DMS153 treated with DMSO at 0.1 percent for 48 hours (cell line): ENCODE measurements around the gene TSPEAR.
"Not testable (repeated sequence)": the region's sequence is repeated elsewhere in the genome, so short reads cannot be mapped to it uniquely, and the experiment has no call there.

Experiments
- DNase-seq: peaks from one replicate; lab custom pipeline; 2025; ENCODE audit not compliant: unreplicated experiment; lab: John Stamatoyannopoulos, UW

The TSPEAR gene

DNA sequence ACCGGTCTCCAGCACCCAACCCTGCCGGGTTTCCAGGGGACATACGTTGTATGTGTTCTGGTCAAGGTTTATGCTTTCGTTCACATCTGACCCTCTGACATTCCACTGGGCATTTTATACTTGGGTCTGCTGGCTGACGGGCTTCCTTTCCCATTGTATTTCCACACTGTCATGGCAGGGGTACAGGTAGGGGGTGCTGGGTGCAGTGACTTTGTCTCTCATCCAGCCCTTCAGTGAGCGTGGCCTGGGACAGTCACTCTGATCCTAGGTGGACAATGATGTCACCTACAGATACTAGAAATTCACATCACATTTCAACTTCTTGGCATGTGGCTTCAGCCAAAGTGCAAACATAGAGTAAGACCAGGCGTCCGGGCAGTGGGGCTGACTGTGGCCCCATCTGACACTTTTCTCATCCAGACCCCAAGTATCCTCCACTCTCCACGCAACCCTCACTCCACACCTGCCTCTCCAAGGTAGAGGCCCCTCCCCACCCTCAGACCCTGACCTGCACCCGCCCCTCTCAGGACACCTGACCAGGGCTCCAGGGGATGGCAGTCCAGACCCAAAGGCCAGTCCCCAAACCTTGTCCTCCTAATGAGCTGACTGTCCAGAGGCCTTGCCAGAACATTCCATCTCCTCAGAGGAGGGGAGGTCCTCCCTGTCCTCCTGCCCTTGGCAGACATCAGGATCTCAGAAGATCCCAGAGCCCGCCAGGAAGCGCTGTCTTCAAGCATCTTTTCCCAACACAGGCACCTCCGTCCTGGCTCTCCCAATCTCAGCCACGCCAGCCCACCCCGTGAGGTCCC, 75.0 kb downstream of the TSPEAR start:
- no peak for DNase-seq

GRCh38 chr21:44632067-44632466, 79.3 kb downstream of the TSPEAR start:
- DNase-seq = no peak

- DNase-seq = no peak
Measured at GRCh38 chr21:44630440-44630839, 80.9 kb downstream of the TSPEAR start.

- DNase-seq = no peak
Measured at GRCh38 chr21:44628707-44629391, 82.5 kb downstream of the TSPEAR start.

GRCh38 chr21:44627831-44628233, 83.5 kb downstream of the TSPEAR start:
- DNase-seq = not testable (repeated sequence)

GRCh38 chr21:44627181-44627822, 84.1 kb downstream of the TSPEAR start:
- not testable (repeated sequence) for DNase-seq

GRCh38 chr21:44626673-44627143, 84.7 kb downstream of the TSPEAR start, which contains the start of gene KRTAP10-9:
KRTAP10-9 (plus strand) TSS chr21:44627093; CDS start chr21:44627172, 79 bp downstream.
- DNase-seq = no peak

DNA sequence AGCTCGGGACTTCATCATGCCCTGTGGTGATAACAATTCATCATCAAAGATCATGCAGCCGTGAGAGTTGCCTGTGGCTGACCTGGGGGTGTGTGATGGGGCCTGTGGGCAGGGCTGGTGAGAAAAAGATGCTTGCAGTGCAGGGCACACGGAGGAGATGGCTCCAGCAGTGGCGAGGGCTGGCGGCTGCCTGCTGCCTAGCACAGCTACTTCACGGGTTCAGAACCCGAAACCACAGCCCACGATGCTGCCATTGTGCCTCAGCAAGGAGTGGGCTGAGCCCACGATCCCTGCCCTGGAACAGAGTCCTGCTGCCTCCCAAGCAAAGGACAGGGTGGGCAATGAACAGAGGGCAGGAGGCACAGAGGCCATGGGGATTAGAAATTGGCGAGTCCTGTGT, 85.1 kb downstream of the TSPEAR start:
- DNase-seq = no peak

- DNase-seq = no peak
Measured at GRCh38 chr21:44625756-44626155, 85.6 kb downstream of the TSPEAR start.

- no peak for DNase-seq
Measured at GRCh38 chr21:44623575-44623974, 87.8 kb downstream of the TSPEAR start.

- DNase-seq = no peak
Measured at GRCh38 chr21:44619886-44620285, 91.5 kb downstream of the TSPEAR start.

DNA sequence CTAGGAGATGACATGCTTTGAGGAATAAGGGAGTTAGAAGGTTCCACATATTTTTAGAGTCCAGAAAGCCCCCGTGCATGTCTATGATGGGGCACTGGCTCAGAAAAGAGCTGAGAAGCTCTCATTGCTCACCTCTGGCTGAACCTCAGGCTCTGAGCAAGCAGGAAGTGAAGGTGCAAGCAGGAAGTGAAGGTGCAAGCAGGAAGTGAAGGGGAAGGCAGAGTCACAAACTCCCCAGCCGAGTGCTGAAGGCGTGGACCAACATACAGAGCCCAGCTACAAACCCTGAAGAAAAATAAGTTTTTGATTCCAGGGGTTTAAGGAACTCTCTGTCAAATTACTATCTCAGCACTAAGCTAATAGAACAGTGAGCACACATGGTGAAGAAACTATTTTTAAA, 92.5 kb downstream of the TSPEAR start:
- no peak for DNase-seq

GRCh38 chr21:44618504-44618903, 92.9 kb downstream of the TSPEAR start:
- no peak for DNase-seq

DNA sequence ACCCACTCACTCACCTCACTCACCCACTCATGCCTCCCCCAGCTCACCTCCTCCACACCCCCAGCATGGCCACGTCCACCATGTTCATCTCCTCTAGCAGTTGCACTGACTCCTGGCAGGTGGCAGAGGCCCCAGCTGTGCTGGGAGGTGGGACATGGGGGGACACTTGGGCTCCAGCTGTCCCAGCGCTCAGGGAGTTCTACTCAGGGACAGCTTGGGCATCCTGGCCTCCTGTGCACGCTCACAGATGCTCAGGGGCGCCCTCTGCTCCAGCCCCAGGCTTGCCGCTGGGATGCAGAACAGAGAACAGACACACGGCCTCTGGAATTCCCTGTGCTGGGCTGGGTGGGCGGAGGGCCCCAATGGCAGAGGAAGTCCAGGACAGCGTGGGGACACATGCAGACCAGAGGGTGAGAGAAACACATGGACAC, 94.3 kb downstream of the TSPEAR start:
- DNase-seq = no peak

DNA sequence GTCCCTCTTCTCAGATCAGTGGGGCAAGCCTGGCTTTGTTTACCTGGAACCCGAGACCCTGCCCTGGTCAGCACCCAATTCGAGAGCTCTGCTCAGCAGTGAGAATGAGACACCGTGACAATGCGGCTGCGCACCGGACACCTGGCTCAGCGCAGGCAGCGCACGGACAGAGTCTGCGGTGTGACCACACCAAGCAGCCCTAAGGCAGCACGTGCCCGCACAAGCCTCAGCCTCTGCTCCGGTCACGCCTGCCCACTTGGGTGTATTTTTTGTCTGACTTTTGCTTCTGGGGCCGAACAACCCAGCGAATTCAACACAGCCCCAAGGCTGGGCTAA, 94.8 kb downstream of the TSPEAR start:
- no peak for DNase-seq

- DNase-seq = no peak
Measured at GRCh38 chr21:44615911-44616590, 95.3 kb downstream of the TSPEAR start.

- DNase-seq = no peak
Measured at GRCh38 chr21:44615466-44615865, 95.9 kb downstream of the TSPEAR start.

- no peak for DNase-seq
Measured at GRCh38 chr21:44614961-44615391, 96.4 kb downstream of the TSPEAR start.

DNA sequence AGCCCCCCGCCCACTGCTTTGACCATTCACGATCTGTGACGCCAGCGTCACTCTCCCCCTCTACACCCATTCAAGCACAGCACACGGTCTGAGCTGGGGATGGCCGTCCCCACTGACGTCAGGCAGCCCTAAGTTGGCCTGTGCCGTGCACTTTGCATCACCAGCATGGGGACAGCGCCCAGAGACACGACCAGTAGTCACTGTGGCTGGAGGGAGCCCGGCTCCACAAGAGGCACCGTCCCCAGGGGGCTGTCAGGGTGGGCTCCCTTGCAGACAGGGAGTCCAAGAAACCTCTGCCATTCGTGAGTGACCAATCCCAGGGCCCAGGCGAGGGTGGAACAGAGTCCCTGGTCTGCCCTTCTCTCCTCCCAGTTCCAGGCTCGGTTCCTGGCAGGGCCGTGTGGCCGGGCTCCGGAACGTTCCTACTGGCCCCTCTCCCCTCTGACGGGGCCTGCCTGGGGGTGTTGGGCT, 97.2 kb downstream of the TSPEAR start:
- no peak for DNase-seq

GRCh38 chr21:44613386-44614155, 97.8 kb downstream of the TSPEAR start:
- no peak for DNase-seq
